SK-N-SH treated with all-trans-retinoic acid at 6 μM for 48 hours (cell line): Measurements from ENCODE around the gene NANOS3.

Experiments used
- ARNTL ChIP-seq: fragments of 450-650 bp; formaldehyde crosslinking; IDR thresholded peaks from 2 replicates; pipeline ENCODE4 v1.5.0; 2020; ENCODE audit warnings: low read depth, mild to moderate bottlenecking, moderate library complexity, borderline replicate concordance
- CREB5 ChIP-seq: fragments of 250-450 bp; sonication (Bioruptor Pico); IDR thresholded peaks from 2 replicates; pipeline ENCODE4 v1.5.1; 2020; ENCODE audit warnings: low read depth, mild to moderate bottlenecking, moderate library complexity
- GLIS3 ChIP-seq: fragments of 250-450 bp; sonication (Bioruptor Pico); IDR thresholded peaks from 2 replicates; pipeline ENCODE4 v1.5.0; 2020; ENCODE audit warnings: mild to moderate bottlenecking, moderate library complexity
- PATZ1 ChIP-seq: fragments of 250-450 bp; sonication (Bioruptor Pico); IDR thresholded peaks from 2 replicates; pipeline ENCODE4 v1.8.0; 2020; ENCODE audit warnings: mild to moderate bottlenecking, moderate library complexity, borderline replicate concordance
- PPARA ChIP-seq: fragments of 250-450 bp; sonication (Bioruptor Pico); IDR thresholded peaks from 2 replicates; pipeline ENCODE4 v1.5.0; 2020; ENCODE audit warnings: mild to moderate bottlenecking, borderline replicate concordance
- RARB ChIP-seq: fragments of 250-450 bp; sonication (Bioruptor Pico); IDR thresholded peaks from 2 replicates; pipeline ENCODE4 v1.8.0; 2021; ENCODE audit warnings: mild to moderate bottlenecking, moderate library complexity
- SNAI2 ChIP-seq: fragments of 250-450 bp; sonication (Bioruptor Pico); IDR thresholded peaks from 2 replicates; pipeline ENCODE4 v1.5.0; 2020; ENCODE audit warnings: mild to moderate bottlenecking, moderate library complexity
- ZC3H10 ChIP-seq: fragments of 250-450 bp; sonication (Bioruptor Pico); IDR thresholded peaks from 2 replicates; pipeline ENCODE4 v1.5.1; 2021; ENCODE audit warnings: mild to moderate bottlenecking, moderate library complexity
- ZFP3 ChIP-seq: fragments of 250-450 bp; sonication (Bioruptor Pico); IDR thresholded peaks from 2 replicates; pipeline ENCODE4 v1.5.0; 2020; ENCODE audit warnings: mild to moderate bottlenecking, moderate library complexity
- ZFP30 ChIP-seq: fragments of 450-650 bp; formaldehyde crosslinking; IDR thresholded peaks from 2 replicates; pipeline ENCODE4 v1.5.0; 2022; ENCODE audit warnings: mild to moderate bottlenecking, moderate library complexity

- TF ChIP-seq ZFP30 (CRISPR knock-in tag): no peak
- no peak for TF ChIP-seq ZC3H10 (CRISPR knock-in tag)
- TF ChIP-seq RARB (CRISPR knock-in tag): no peak
- no peak for TF ChIP-seq SNAI2 (CRISPR knock-in tag)
- no peak for TF ChIP-seq CREB5
- no peak for TF ChIP-seq ZFP3 (CRISPR knock-in tag)
- TF ChIP-seq PATZ1 (CRISPR knock-in tag): no peak
- no peak for TF ChIP-seq PPARA (CRISPR knock-in tag)
- no peak for TF ChIP-seq GLIS3 (CRISPR knock-in tag)
- TF ChIP-seq ARNTL (CRISPR knock-in tag): no peak
Measured at GRCh38 chr19:13887018-13887436, 10.1 kb downstream of the NANOS3 start.
